ENCODE measurements around the gene SPTBN4. TPM values are rescaled to one million over a fixed set of nuclear protein-coding genes. Genes with fewer than 3 reads are reported as not detected.

Gene SPTBN4
- total and polyA plus RNA-seq, 2 of the 4 experiments (the other 2 are of a cell fraction): 0.72 to 0.91 TPM

GRCh38 chr19:40620161-40620485, 153.3 kb downstream of the SPTBN4 start (continued):
- TF ChIP-seq CEBPB (IDR thresholded peaks at IDR 0.05; ENCODE audit: low read depth, low read length) (no peak), MXI1 (IDR thresholded peaks at IDR 0.05; ENCODE audit: borderline replicate concordance, low read depth, low read length) (no peak), RCOR1 (IDR thresholded peaks at IDR 0.05; ENCODE audit: insufficient replicate concordance, low read length) (no peak)

- ChIA-PET POLR2A (ENCODE audit: unreplicated experiment) (no interaction called here), CTCF (interaction anchor here (0.6 to 1.4 kb wide), 2 partner anchors 13 to 191 kb away, joined by 3 to 6 read pairs; no protein-coding TSS in a partner anchor)
- no peak overlapping the region for H2AFZ ChIP-seq (replicated peaks; ENCODE audit: low read length, poor library complexity)
- no peak overlapping the region for H2BK15ac ChIP-seq (ENCODE audit: low read depth, low read length)
- H2AK5ac ChIP-seq (ENCODE audit: low read depth, low read length): no peak overlapping the region
- dilution Hi-C loops (cut with HindIII; ENCODE audit: low sequenced_read_pairs, unreplicated experiment) (no loop called here), intact Hi-C loops (cut with micrococcal nuclease) (no loop called here), in situ Hi-C loops (cut with MboI; ENCODE audit: low sequenced_read_pairs) (no loop called here)
- no peak overlapping the region for H2BK120ac ChIP-seq (ENCODE audit: low read depth, low read length)
- H3K27ac ChIP-seq (ENCODE audit: insufficient read depth, low read length): no peak overlapping the region
- H2BK5ac ChIP-seq (ENCODE audit: low read depth, low read length, poor library complexity, severe bottlenecking): no peak overlapping the region
- DNase-seq: no peak
- TF ChIP-seq BHLHE40 (IDR thresholded peaks at IDR 0.05; ENCODE audit: low read depth, low read length) (no peak), MXI1 (IDR thresholded peaks at IDR 0.05; ENCODE audit: borderline replicate concordance, low read depth, low read length) (no peak), FOS (IDR thresholded peaks at IDR 0.05; ENCODE audit: low read depth, low read length) (no peak), RFX5 (IDR thresholded peaks at IDR 0.05; ENCODE audit: low read depth, low read length) (no peak), MAFK (IDR thresholded peaks at IDR 0.05; ENCODE audit: low read depth, low read length) (no peak), RAD21 (IDR thresholded peaks at IDR 0.05; ENCODE audit: low read length) (no peak), ELK1 (IDR thresholded peaks at IDR 0.05; ENCODE audit: borderline replicate concordance, low read depth, low read length) (no peak), CHD1 (IDR thresholded peaks at IDR 0.05; ENCODE audit: low read depth, low read length) (no peak)
- H4K91ac ChIP-seq (ENCODE audit: insufficient read depth, low read depth, low read length): no peak overlapping the region
- H3K23ac ChIP-seq (ENCODE audit: low read depth, low read length): no peak overlapping the region
- no TSS peak for BruUV-seq (replicated peaks)
- H4K20me1 ChIP-seq (ENCODE audit: insufficient read depth, low read length): peaks cover 7% of the 10 kb centered on the region; the same call in 1 of the 2 replicates
- 100% methylated on average over 1 of the region's 2 CpGs; no CpG with 5 or more reads in 1 of the 2 experiments for WGBS, 2 experiments (ENCODE audit: extremely low coverage in 2 of 2, insufficient read length in 1 of 2)
- H3K4me1 ChIP-seq (ENCODE audit: control insufficient read depth, insufficient read depth, low read length): peaks cover 12% of the 10 kb centered on the region; the same call in 1 of the 2 replicates
- H3K14ac ChIP-seq (replicated peaks; ENCODE audit: low read depth, low read length): no peak overlapping the region
- no peaks in the 10 kb centered on the region for H3K9me3 ChIP-seq (ENCODE audit: control insufficient read depth, insufficient read depth, low read length)
- no peak overlapping the region for H2BK20ac ChIP-seq (ENCODE audit: low read depth, low read length)
- no peak overlapping the region for H4K8ac ChIP-seq (ENCODE audit: low read depth in 2 of 2, low read length in 2 of 2)
- H3K27me3 ChIP-seq (ENCODE audit: control insufficient read depth, insufficient read depth, low read length): no peaks in the 10 kb centered on the region
- peaks cover 0 to 20% of the 10 kb centered on the region in 2 experiments; a peak in 2 of 4 replicates for H3K79me1 ChIP-seq (ENCODE audit: low read depth in 1 of 2, low read length in 2 of 2)
- H3K56ac ChIP-seq (ENCODE audit: extremely low read depth, insufficient read depth, low read length): no peak overlapping the region
- no peak overlapping the region for H4K5ac ChIP-seq (ENCODE audit: low read depth, low read length)
- no peak overlapping the region for H3K4me2 ChIP-seq (ENCODE audit: low read depth, low read length)
- ATAC-seq (ENCODE audit: low read depth): no peak
- no peak overlapping the region for H3K4me3 ChIP-seq (ENCODE audit: insufficient read depth, low read depth, low read length)
- H2AK9ac ChIP-seq (replicated peaks; ENCODE audit: low read depth, low read length, poor library complexity): peak overlapping the region; percentile 39
- peaks cover 69% of the 10 kb centered on the region for H3K36me3 ChIP-seq (ENCODE audit: control insufficient read depth, insufficient read depth, low read length)
- no peak overlapping the region for H3K4ac ChIP-seq (ENCODE audit: low read depth, low read length)
- H3K9ac ChIP-seq (ENCODE audit: low read depth, low read length): no peak overlapping the region
- H3K9me1 ChIP-seq (ENCODE audit: insufficient read depth, low read length): peaks cover 17% of the 10 kb centered on the region
- H3K18ac ChIP-seq (ENCODE audit: low read depth, low read length): no peak overlapping the region
These were observed 154.5 kb downstream of the SPTBN4 start for GRCh38 chr19:40621283-40621682.
